ENCODE measurements around the gene ZNF326. TPM values are rescaled to one million over a fixed set of nuclear protein-coding genes. Genes with fewer than 3 reads are reported as not detected.

The ZNF326 gene
- total and polyA plus RNA-seq, 2 of the 8 experiments (the other 6 are each of a cell fraction or from before 2014, with no cell fraction given) = 12.2 to 30.6 TPM

- Histone ChIP-seq H2BK20ac (ENCODE audit: low read length) (no peak overlapping the region), H2BK12ac (ENCODE audit: low read depth, low read length) (no peak overlapping the region), H2BK5ac (ENCODE audit: low read depth, low read length) (no peak overlapping the region), H3K36me3 (ENCODE audit: control insufficient read depth in 2 of 4, insufficient read depth in 4 of 4, low read length in 3 of 4) (no peaks in the 10 kb centered on the region), H4K91ac (replicated peaks; ENCODE audit: insufficient read length, low read length) (no peak overlapping the region), H3K23ac (ENCODE audit: insufficient read length) (no peak overlapping the region), H3K79me1 (ENCODE audit: low read depth, low read length) (no peaks in the 10 kb centered on the region), H2AK5ac (ENCODE audit: low read depth, low read length) (no peak overlapping the region), H3K27ac (ENCODE audit: low read depth, low read length) (no peak overlapping the region), H3K18ac (ENCODE audit: extremely low read depth, low read length) (no peak overlapping the region), H3K56ac (replicated peaks; ENCODE audit: insufficient read length, low read depth, low read length) (no peak overlapping the region), H4K8ac (ENCODE audit: extremely low read depth, insufficient read depth, low read length) (no peak overlapping the region), H3K4ac (replicated peaks; ENCODE audit: insufficient read length, low read depth, low read length) (no peak overlapping the region), H3K4me1 (replicated peaks in 1 of 4; ENCODE audit: control insufficient read depth in 3 of 4, insufficient read depth in 4 of 4, low read length in 3 of 4) (no peaks in the 10 kb centered on the region), H3K9ac (replicated peaks in 1 of 4; ENCODE audit: extremely low read depth in 1 of 4, low read depth in 3 of 4, low read length in 3 of 4) (no peak overlapping the region), H3K14ac (ENCODE audit: insufficient read length) (no peak overlapping the region), H3K4me3 (ENCODE audit: extremely low read depth in 1 of 4, insufficient read depth in 2 of 4, low read depth in 3 of 4, low read length in 4 of 4) (no peak overlapping the region), H3K27me3 (replicated peaks in 1 of 4; ENCODE audit: control insufficient read depth in 3 of 4, extremely low read depth in 1 of 4, insufficient read depth in 3 of 4, low read length in 3 of 4) (no peaks in the 10 kb centered on the region), H3K79me2 (ENCODE audit: control insufficient read depth in 1 of 2, insufficient read depth in 2 of 2, low read length in 2 of 2) (no peaks in the 10 kb centered on the region), H3K9me3 (ENCODE audit: insufficient read depth in 2 of 2, low read depth in 1 of 2, low read length in 1 of 2) (peaks cover 3 to 4% of the 10 kb centered on the region in 2 experiments; a peak in 3 of 4 replicates), H2BK120ac (replicated peaks; ENCODE audit: low read depth, low read length) (no peak overlapping the region), H3K23me2 (ENCODE audit: low read depth, low read length) (peaks cover 2% of the 10 kb centered on the region; the same call in 1 of the 2 replicates), H4K5ac (ENCODE audit: insufficient read length, low read depth, low read length) (no peak overlapping the region), H3K4me2 (ENCODE audit: insufficient read depth in 1 of 2, low read depth in 2 of 2, low read length in 2 of 2) (no peak overlapping the region), H2AFZ (ENCODE audit: low read length) (no peak overlapping the region), H4K20me1 (replicated peaks in 1 of 2; ENCODE audit: control insufficient read depth in 1 of 2, insufficient read depth in 2 of 2, low read length in 2 of 2) (no peaks in the 10 kb centered on the region), H2BK15ac (ENCODE audit: low read length) (no peak overlapping the region)
- POLR2A ChIA-PET (ENCODE audit: partially characterized antibody) = interaction anchor here (0.9 kb wide), 1 partner anchor 24 kb away, joined by 3 read pairs; no protein-coding TSS in a partner anchor
- FAIRE-seq = no peak
- TF ChIP-seq BCL11A (IDR thresholded peaks at IDR 0.05; ENCODE audit: low read depth in 2 of 2, low read length in 2 of 2) (no peak), GTF2F1 (IDR thresholded peaks at IDR 0.05; ENCODE audit: borderline replicate concordance, low read depth, low read length) (no peak), YY1 (IDR thresholded peaks at IDR 0.05; ENCODE audit: low read depth, low read length) (no peak), KDM1A (IDR thresholded peaks at IDR 0.05; ENCODE audit: borderline replicate concordance, low read length) (no peak), CHD2 (IDR thresholded peaks at IDR 0.05; ENCODE audit: low read length) (no peak), GABPA (IDR thresholded peaks at IDR 0.05; ENCODE audit: borderline replicate concordance, insufficient read depth, low read length) (no peak), MAFK (IDR thresholded peaks at IDR 0.05; ENCODE audit: low read depth, low read length) (no peak), SRF (IDR thresholded peaks at IDR 0.05; ENCODE audit: low read depth, low read length) (no peak)
- CTCF ChIA-PET (ENCODE audit: partially characterized antibody) = interaction anchor here (1.2 to 1.6 kb wide), 2 partner anchors 20 to 22 kb away, joined by 4 to 5 read pairs; no protein-coding TSS in a partner anchor
- no peak for DNase-seq (ENCODE audit: low read depth in 1 of 2, low spot score in 2 of 2)
- WGBS, 2 experiments (ENCODE audit: extremely low coverage in 1 of 2, insufficient coverage in 1 of 2, insufficient read length in 1 of 2, insufficient replicate concordance in 2 of 2, low coverage in 1 of 2, low lambda C conversion rate in 2 of 2, missing lambda C conversion rate in 1 of 2) = 98% methylated on average over 5 of the region's 5 CpGs; no CpG with 5 or more reads in 1 of the 2 experiments
These were observed 73.8 kb downstream of the ZNF326 start for GRCh38 chr1:90068611-90069280.

Measured in H1 (cell line).